Aorta (tissue), 5 donors: ENCODE measurements around the gene ZNF488. TPM values are rescaled to one million over a fixed set of nuclear protein-coding genes. Genes with fewer than 3 reads are reported as not detected.

Source experiments
- ATAC-seq: fragments of 200-7000 bp; cut with Tn5 transposase; one replicate; pipeline ENCODE4 v1.9.1; 2022; ENCODE audit warnings: moderate library complexity; ENCODE audit not compliant: low FRiP score
- DNase-seq, 2 donors: peaks; one replicate each; pipeline ENCODE4 v3.0.0-alpha.2; 2020
- H3K27ac ChIP-seq, 2 donors: one replicate each; pipeline ENCODE4 v1.5.1; 2013; ENCODE audit warnings: low read length in 2 of 2, mild to moderate bottlenecking in 2 of 2, moderate library complexity in 2 of 2, control low read depth in 1 of 2, inconsistent platforms in 1 of 2, low read depth in 1 of 2
- H3K27me3 ChIP-seq, 2 donors: one replicate each; pipeline ENCODE4 v1.6.1; 2013; ENCODE audit warnings: control low read depth in 1 of 2, low read length in 1 of 2, mild to moderate bottlenecking in 1 of 2, moderate library complexity in 1 of 2; ENCODE audit not compliant: insufficient read depth in 2 of 2, control insufficient read depth in 1 of 2
- H3K36me3 ChIP-seq, 2 donors: one replicate each; pipeline ENCODE4 v1.6.1; 2013; ENCODE audit warnings: control low read depth in 1 of 2, low read length in 1 of 2, mild to moderate bottlenecking in 1 of 2; ENCODE audit not compliant: insufficient read depth in 2 of 2, control insufficient read depth in 1 of 2
- H3K4me1 ChIP-seq, 2 donors: one replicate each; pipeline ENCODE4 v1.6.1; 2013; ENCODE audit warnings: low read length in 2 of 2, control low read depth in 1 of 2, mild to moderate bottlenecking in 1 of 2, moderate library complexity in 1 of 2; ENCODE audit not compliant: insufficient read depth in 2 of 2, control insufficient read depth in 1 of 2
- H3K4me3 ChIP-seq, 2 donors: one replicate each; pipeline ENCODE4 v1.5.1; 2013; ENCODE audit warnings: low read length in 2 of 2, control low read depth in 1 of 2, mild to moderate bottlenecking in 1 of 2
- H3K9me3 ChIP-seq: one replicate; pipeline ENCODE4 v1.6.1; 2013; ENCODE audit warnings: mild to moderate bottlenecking, low read length; ENCODE audit not compliant: control insufficient read depth
- WGBS, 2 donors: extraction: QIAGEN DNeasy Blood & Tissue Kit; methylation state at CpG; one replicate each; pipeline ENCODE4 v1.1.7; 2013; 5-methylcytosine and 5-hydroxymethylcytosine counted together
- intact Hi-C, 2 donors: fragments of 100-400 bp; cut with DNase I; formaldehyde crosslinking; loops; one replicate each; pipeline versions ENCODE4 v1.14.2 to v1.15.0; 2022
- polyA plus RNA-seq, 2 donors: library from polyadenylated mRNA; stranded (reverse); fragments of 200-250 nt; gene quantifications; one replicate each; pipeline ENCODE4 v1.2.3, GENCODE V29; 2013
- total RNA-seq, 2 donors: library from RNA; stranded (reverse); fragmentation: NEBNext Ultra II Directional; extraction: Animal tissue kit (Norgen Biotek cat#: 25700); gene quantifications; one replicate each; pipeline ENCODE4 v1.2.1, GENCODE V29; 2021
- donor health status: healthy with polysubstance abuse.
- donor health status: Bipolar disorder and iron deficiency.
- donor health status: DM: no; HTN: no; CAD: no.
- donor health status: DM: no; HTN: no; CAD: no.
- donor health status: DM: yes; HTN: yes; CAD: no.

Gene ZNF488
- total and polyA plus RNA-seq, 4 donors: 0.12 to 3.8 (median 0.20) TPM; not detected in 1

DNA sequence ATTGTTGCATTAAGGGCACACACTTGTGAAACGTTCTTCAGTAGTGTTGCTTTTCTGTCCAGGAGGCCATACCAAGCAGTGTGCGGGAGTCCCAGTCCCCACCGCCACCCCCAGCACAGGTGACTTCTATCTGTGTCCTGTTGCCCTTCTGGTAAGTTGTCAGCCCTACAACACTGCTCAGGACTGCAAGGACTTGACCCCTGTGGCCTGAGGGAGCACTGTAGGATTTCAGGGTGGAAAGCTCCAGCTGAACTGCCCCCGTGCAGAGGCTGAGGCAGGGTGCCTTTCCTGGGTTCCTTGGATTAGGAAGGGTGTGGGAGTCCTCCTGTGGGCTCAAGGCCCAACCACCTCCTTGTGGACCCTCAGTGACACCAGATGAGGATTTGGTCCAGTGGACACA is 26.8 kb upstream of the ZNF488 start:
- H3K9me3 ChIP-seq: no peaks in the 10 kb centered on the region
- no peak overlapping the region for H3K4me3 ChIP-seq
- H3K4me1 ChIP-seq: no peaks in the 10 kb centered on the region
- WGBS, 2 donors: 76 to 82% methylated on average over 4 of the region's 4 CpGs
- no peak for DNase-seq
- ATAC-seq: no peak
- H3K27ac ChIP-seq: no peak overlapping the region
- H3K27me3 ChIP-seq: no peaks in the 10 kb centered on the region
- no peaks in the 10 kb centered on the region for H3K36me3 ChIP-seq
- intact Hi-C loops: no loop called here

DNA sequence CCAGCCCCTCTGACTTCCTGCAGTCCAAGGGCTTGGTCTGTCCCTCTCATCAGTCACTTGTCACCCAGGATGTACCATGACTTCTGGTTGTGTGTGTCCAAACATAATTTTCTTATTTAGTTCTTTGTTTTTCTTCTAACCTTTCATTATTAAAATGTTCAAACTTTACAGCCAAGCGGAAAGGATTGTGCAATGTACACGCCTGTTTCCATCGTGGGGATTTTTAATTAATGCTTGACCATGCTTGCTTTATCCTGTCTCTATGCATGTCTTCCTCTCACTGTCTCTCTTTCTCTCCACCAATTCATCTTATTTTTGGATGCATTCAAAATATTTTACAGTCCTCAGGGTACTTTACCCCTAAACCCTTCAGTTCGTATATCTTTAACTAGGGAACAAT is 26.2 kb upstream of the ZNF488 start:
- Histone ChIP-seq H3K4me3 (no peak overlapping the region), H3K27me3 (no peaks in the 10 kb centered on the region), H3K27ac (no peak overlapping the region), H3K36me3 (no peaks in the 10 kb centered on the region), H3K9me3 (no peaks in the 10 kb centered on the region), H3K4me1 (no peaks in the 10 kb centered on the region)
- WGBS, 2 donors: 89% methylated on average over 4 of the region's 4 CpGs
- ATAC-seq: no peak
- intact Hi-C loops: no loop called here
- DNase-seq: no peak

DNA sequence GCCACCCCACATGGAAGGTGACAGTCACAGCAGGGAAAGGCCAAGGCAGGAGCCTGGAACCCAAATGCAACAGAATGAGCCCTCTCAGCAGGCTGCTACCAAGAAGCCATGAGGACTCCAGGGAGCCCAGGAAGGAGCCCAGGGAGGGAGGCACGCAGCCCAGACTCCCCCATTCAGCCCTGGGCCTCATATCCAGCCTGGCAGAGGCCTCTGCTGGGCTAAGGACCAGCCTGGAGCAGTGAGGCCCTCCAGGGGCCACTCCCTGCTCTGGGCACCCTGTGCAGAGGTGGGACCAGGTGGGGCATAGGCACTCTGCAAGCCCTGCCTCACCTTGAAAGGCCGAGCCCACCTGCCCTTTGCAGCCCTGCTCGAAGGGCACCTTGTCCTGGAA is 25.8 kb upstream of the ZNF488 start:
- 80 to 83% methylated on average over 3 of the region's 3 CpGs for WGBS, 2 donors
- DNase-seq (no peak), ATAC-seq (no peak)

DNA sequence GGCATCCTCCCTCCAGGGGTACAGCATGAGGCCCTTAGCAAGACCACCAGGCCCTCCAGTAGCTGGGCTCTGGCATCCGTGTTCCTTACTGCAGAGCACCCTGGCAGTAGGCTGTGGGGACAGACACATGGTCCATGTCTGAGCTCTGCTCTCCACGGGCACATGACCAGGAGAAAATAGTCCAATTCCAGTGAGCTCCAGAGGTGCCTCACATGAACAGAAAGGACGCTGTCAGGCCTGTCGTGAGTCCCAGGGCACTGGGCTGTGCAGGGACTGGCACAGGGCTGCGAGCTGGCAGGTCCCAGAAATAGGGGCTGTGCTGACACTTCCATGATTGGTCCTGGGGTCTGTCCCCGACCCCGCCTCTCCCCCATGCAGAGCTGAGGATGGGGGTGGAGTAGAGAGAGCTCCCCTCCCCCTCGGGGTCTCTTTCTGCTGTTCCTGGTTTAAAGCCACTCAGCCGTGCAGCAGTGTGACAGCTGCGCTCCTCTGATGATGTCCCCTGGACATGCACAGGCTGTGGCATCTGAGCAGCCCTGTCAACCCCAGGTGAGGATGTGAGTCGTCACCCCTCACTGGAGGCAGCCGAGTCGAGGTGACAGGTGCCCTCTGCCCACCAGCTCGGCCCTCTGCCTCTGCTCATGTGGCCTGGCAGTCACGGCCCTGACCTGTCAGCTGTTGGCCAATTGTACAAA is 25.2 kb upstream of the ZNF488 start:
- no peaks in the 10 kb centered on the region for H3K4me1 ChIP-seq
- DNase-seq (peak in 1 of 2 donors; percentile 71), ATAC-seq (no peak)
- no peak overlapping the region for H3K27ac ChIP-seq
- H3K27me3 ChIP-seq: no peaks in the 10 kb centered on the region
- intact Hi-C loops: no loop called here
- H3K9me3 ChIP-seq: no peaks in the 10 kb centered on the region
- H3K36me3 ChIP-seq: no peaks in the 10 kb centered on the region
- H3K4me3 ChIP-seq: no peak overlapping the region
- WGBS, 2 donors: 84 to 85% methylated on average over 13 to 15 of the region's 15 CpGs

More for the DNA sequence above, 25.8 kb upstream of the ZNF488 start:
- no peaks in the 10 kb centered on the region for H3K9me3 ChIP-seq
- H3K4me1 ChIP-seq: no peaks in the 10 kb centered on the region
- H3K27me3 ChIP-seq: no peaks in the 10 kb centered on the region
- no peak overlapping the region for H3K27ac ChIP-seq
- no peak overlapping the region for H3K4me3 ChIP-seq
- no peaks in the 10 kb centered on the region for H3K36me3 ChIP-seq
- intact Hi-C loops: no loop called here

DNA sequence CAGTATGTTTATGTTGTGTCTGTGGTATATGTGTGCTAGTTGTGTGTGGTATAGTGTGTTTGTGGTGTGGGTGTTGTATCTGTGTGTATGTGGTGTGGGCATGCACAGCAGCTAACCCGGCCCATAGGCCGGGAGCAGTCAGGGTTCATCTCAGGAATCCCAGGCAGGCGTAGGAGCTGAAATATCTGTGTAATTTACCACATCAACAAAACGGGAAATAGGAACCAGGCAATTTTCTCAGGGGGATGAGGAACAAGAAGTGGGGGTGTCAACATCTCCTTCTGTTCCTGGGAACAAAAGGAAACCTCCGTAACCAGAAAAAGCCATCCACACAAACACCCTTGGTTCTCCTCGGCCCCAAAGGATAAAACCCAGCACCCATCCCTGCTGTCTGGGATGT is 24.5 kb upstream of the ZNF488 start:
- Histone ChIP-seq H3K27ac (no peak overlapping the region), H3K4me3 (no peak overlapping the region), H3K9me3 (no peaks in the 10 kb centered on the region), H3K27me3 (no peaks in the 10 kb centered on the region), H3K36me3 (no peaks in the 10 kb centered on the region), H3K4me1 (no peaks in the 10 kb centered on the region)
- ATAC-seq (no peak), DNase-seq (no peak)
- 85 to 88% methylated on average over 6 of the region's 6 CpGs for WGBS, 2 donors
- intact Hi-C loops: no loop called here

DNA sequence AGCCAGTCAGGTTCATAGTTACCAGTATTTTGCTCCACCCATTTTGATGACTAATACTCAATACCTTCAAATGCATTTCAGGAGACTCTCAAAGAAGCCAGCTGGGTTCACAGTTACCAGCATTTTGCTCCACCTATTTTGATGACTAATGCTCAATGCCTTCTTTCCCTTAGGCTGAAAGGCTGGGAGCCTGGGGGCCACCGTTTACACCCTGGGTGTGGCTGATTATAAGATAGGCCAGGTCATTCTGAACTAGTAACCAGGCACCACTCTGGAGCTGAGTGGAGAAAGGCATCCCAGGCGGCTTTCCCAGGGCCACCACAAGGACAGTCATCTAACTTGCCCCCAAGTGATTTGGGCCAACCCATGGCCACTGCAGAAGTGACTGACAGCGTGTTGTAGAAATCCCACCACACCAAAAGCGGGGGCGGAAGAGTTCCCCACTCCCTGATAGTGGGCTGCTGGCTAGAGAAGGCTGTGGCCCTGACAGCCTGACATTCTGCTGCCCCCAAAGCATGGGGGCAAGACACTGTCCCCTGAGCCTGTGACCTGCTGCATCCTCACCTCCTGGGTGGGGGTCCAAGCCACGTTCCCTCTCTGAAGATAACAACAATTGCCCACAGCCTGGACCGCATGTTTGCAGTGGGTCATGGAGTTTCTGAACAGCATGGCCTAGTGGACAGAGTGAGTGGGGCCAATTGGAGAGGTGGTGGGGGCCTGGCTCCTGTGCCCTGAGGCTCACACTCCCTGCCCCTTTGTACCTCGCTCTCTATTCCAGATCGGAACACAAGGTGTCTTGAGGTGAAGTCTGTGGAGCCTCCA is 23.0 kb upstream of the ZNF488 start:
- DNase-seq (no peak), ATAC-seq (no peak)
- Histone ChIP-seq H3K4me1 (no peaks in the 10 kb centered on the region), H3K4me3 (no peak overlapping the region), H3K36me3 (no peaks in the 10 kb centered on the region), H3K9me3 (no peaks in the 10 kb centered on the region), H3K27ac (no peak overlapping the region), H3K27me3 (no peaks in the 10 kb centered on the region)
- 83 to 86% methylated on average over 9 of the region's 9 CpGs for WGBS, 2 donors
- intact Hi-C loops: no loop called here

DNA sequence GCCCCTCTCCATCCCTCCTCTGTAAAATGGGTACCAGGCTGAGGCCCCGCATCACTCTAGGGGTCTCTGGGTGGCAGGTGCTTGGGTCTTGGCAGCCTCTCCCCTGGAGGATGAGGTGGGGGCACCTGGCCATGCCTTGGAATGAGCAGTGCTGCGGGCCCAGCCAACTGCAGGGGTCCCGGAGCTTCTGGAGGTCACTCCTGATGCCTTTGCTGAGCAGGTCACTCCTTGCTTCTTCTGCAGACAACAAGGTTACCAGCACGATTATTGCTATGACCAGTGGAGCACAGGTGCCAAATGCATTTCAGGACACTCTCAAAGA is 22.4 kb upstream of the ZNF488 start:
- WGBS, 2 donors: 91 to 96% methylated on average over 4 of the region's 4 CpGs
- intact Hi-C loops: no loop called here
- Histone ChIP-seq H3K36me3 (no peaks in the 10 kb centered on the region), H3K4me1 (no peaks in the 10 kb centered on the region), H3K27ac (no peak overlapping the region), H3K27me3 (no peaks in the 10 kb centered on the region), H3K4me3 (no peak overlapping the region), H3K9me3 (no peaks in the 10 kb centered on the region)
- ATAC-seq: no peak
- no peak for DNase-seq

DNA sequence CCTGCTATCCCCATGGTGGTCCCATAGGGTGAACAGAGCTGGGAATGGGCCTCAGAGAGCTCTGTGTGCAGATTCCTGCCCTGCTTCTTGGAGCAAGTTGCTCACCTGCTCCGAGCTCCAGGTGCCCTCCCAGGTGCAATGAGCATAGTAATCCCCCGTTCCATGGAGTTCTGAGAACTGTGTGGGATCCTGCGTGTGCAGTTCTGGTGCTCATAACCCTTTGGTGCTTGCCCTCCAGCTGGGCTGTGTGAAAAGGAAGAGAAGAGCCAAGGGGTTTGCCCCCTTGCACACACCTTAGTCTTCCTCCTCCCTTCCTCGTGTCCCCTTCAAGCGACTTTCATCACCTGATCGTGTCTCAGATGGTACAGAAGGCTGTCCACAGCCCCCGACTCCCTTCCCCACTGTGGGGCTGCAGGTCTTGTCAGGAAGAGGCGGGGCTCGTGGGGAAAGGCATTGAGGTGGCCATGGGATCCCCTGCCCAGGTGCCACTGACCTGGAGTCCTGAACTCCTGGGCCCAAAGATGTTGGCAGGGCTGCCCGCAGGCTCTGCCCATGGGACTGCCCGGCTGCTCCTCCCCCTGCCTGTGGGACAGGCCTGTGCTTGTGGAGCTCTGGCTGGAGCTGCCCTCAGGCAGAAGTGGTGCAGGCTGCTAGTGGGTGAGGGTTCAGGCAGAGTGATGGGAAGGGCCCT is 21.9 kb upstream of the ZNF488 start:
- Histone ChIP-seq H3K4me1 (no peaks in the 10 kb centered on the region), H3K4me3 (no peak overlapping the region), H3K36me3 (no peaks in the 10 kb centered on the region), H3K27ac (no peak overlapping the region), H3K27me3 (no peaks in the 10 kb centered on the region), H3K9me3 (no peaks in the 10 kb centered on the region)
- WGBS, 2 donors: 91 to 94% methylated on average over 11 of the region's 11 CpGs
- DNase-seq (no peak), ATAC-seq (no peak)
- intact Hi-C loops: no loop called here
